Measurements from ENCODE around the gene PTK7.

GRCh38 chr6:43146709-43147688 is 70.9 kb downstream of the PTK7 start:
- TF ChIP-seq, protein P1, sequence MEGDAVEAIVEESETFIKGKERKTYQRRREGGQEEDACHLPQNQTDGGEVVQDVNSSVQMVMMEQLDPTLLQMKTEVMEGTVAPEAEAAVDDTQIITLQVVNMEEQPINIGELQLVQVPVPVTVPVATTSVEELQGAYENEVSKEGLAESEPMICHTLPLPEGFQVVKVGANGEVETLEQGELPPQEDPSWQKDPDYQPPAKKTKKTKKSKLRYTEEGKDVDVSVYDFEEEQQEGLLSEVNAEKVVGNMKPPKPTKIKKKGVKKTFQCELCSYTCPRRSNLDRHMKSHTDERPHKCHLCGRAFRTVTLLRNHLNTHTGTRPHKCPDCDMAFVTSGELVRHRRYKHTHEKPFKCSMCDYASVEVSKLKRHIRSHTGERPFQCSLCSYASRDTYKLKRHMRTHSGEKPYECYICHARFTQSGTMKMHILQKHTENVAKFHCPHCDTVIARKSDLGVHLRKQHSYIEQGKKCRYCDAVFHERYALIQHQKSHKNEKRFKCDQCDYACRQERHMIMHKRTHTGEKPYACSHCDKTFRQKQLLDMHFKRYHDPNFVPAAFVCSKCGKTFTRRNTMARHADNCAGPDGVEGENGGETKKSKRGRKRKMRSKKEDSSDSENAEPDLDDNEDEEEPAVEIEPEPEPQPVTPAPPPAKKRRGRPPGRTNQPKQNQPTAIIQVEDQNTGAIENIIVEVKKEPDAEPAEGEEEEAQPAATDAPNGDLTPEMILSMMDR (IDR thresholded peaks at IDR 0.05): no peak
- TF ChIP-seq POLR2A (IDR thresholded peaks at IDR 0.05) (no peak), POLR2AphosphoS5 (IDR thresholded peaks at IDR 0.05) (no peak)
